NOMO-1 (cell line): Measurements from ENCODE around the gene HOXB9.

Experiments used
- DNase-seq, 2 experiments: peaks; one replicate each; lab custom pipeline; 2025; ENCODE audit not compliant: unreplicated experiment in 2 of 2; lab: John Stamatoyannopoulos, UW

Gene HOXB9

GRCh38 chr17:48599354-48599753, 26.8 kb downstream of the HOXB9 start:
- DNase-seq, result no peak

- DNase-seq, result no peak
These were observed 27.4 kb downstream of the HOXB9 start for GRCh38 chr17:48598736-48599135.

DNA sequence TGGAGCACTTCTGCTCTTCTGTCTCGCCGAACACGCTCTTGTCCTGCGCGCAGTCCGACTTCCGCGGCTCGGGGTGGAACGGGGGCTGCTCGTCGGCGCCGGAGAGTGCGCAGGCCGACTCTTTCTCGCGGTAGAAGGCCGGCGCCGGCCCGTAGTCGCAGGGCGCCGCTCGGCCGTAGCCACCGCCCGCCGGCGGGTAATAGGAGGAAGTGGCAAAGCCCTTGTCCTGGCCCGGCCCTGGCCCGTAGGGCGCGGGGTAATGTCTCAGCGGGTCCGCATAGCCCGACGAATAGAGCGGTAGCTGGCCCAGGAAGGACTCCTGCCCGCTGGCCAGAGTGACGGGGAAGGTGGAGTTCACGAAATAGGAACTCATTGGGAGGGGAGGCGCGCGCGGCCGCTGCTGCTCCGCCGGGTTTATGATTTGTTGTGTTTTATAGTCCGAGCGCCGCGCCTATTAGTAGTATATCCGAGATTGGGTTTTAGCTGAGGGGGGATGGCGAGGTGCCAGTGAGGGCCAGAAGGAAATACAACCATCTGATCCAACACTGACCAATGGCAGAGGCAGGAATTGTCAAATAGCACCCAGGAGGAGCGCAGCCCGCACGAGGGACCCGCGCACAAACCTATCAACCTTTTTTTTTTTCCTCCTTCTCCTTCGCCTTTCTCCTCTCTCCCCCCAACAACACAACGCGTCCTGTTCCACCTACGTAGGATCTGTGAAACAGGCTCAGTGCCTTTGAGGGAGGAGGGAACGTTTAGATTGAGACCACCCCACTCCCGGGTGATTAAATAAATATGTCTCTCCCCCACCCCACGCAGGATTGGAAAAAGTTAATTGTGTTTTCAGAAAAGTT, 28.2 kb downstream of the HOXB9 start:
- peak; percentile 44 to 51 for DNase-seq

GRCh38 chr17:48597528-48597777, 28.7 kb downstream of the HOXB9 start:
- no peak for DNase-seq

GRCh38 chr17:48596735-48597527, 29.2 kb downstream of the HOXB9 start:
- no peak for DNase-seq

DNA sequence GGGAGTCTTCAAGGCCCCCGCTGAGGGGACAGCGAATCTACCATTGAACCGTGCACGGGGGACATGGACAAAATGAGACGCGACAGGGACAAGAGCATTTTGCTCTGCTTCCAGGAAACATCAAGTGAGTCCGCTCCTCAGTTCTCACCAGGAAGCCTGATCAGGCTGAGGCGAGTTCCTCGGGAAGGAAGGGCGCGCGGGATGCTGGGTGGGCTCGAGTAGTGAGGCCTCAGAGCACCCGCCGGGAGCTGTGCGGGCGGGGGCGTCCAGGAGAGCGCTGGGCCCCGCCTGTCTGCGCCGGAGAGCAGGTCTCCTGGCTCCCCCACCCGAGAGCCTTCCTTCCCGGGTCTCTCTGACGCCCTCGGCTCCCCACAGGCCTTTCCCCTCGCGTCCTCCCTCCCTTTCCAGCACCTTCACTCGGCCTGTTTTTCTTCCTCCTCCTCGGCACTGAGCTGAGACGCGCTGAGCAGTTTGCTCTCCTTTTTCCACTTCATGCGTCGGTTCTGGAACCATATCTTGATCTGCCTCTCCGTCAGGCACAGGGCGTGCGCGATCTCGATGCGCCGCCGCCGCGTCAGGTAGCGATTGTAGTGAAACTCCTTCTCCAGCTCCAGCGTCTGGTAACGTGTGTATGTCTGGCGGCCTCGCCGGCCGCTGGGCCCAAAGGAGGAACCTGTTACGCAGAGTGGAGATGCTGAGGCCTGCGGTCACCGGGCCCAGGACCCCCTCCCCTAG, 30.0 kb downstream of the HOXB9 start:
- no peak for DNase-seq

DNA sequence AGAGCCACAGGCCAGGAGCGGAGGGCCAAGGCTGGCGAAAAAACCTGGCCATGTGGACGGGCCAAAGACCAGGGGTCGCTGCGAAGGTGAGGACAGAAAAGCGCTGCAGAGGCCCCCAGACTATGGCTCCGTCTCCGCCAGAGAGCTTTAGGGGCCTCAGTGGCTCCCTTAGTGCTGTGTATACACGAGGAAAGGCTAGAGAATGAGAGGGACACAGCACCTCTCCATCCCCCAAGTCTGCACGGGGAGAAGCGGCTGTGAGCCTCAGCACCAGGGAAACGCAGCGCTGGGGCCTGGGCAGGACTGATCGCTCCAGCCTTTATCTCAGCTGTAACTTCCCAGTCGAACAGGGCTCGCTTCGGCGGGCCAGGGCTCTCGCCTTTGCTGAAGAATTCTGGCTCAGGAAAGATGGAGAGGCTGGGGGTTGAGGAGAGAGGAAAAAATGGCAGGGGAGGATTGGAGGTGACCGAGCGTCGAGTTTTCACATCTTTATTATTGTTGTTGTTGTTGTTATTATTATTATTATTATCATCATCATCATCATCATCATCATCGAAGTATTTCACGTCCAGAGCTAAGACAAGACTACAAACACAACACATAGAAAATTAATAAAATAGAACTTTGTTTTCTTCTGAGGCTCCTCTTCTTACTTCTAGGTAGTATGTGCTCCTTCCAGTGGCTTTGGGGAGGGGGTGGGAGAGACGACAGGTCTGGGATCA, 30.7 kb downstream of the HOXB9 start:
- DNase-seq, result no peak

- DNase-seq, result no peak
These were observed 31.4 kb downstream of the HOXB9 start for GRCh38 chr17:48594538-48595277.

- DNase-seq, result peak; percentile 58 to 74
These were observed 32.2 kb downstream of the HOXB9 start for GRCh38 chr17:48593840-48594537.

- peak in 1 of 2 experiments; percentile 21 for DNase-seq
These were observed 32.9 kb downstream of the HOXB9 start, which contains the start of gene HOXB5 for GRCh38 chr17:48593126-48593829. TSS of gene HOXB5 (minus strand) at chr17:48593779. CDS start at chr17:48593682, 97 bp downstream.

DNA sequence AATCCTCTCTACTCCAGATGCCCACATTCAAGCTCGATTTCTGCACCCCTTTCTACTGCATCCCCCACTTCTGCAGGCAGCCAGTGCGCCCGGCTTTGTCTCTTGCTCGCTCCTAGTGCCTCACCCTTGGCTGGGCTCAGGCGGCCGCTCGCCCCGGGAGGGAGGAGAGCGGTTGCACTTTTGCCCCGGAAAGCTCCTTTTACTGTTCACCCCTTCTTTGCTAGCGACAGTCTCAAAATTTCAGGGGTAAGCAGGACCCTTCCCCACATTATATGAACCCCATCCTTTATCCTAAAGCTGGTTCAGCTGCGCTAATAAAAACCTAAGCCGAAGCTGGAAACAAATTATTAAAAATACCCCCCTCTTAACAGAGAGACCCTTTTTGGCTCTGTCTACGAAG, 33.6 kb downstream of the HOXB9 start:
- no peak for DNase-seq

DNA sequence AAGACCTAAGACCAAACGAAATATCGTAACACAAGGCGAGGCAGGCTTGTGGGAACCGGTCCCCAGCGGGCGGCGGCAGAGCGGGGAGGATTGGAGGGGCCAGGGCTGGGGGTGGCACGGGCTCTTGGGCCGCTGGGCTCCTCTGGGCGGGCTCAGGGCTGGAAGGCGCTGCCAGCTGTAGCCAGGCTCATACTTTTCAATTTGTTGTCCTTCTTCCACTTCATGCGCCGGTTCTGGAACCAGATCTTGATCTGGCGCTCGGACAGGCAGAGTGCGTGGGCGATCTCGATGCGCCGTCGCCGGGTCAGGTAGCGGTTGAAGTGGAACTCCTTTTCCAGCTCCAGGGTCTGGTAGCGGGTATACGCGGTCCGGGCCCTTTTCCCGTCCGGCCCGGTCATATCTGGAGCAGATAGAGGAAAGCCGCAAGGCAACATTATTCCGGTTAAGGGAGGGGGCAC, 34.1 kb downstream of the HOXB9 start:
- no peak for DNase-seq

- DNase-seq, result no peak
These were observed 34.7 kb downstream of the HOXB9 start for GRCh38 chr17:48591255-48592056.

GRCh38 chr17:48590607-48591161, 35.5 kb downstream of the HOXB9 start:
- DNase-seq, result no peak

GRCh38 chr17:48589831-48590606, 36.1 kb downstream of the HOXB9 start, which contains the start of gene HOXB3:
TSS of gene HOXB3 (minus strand) at chr17:48590241. CDS start at chr17:48552474, 37,767 bp downstream.
- DNase-seq, result no peak

DNA sequence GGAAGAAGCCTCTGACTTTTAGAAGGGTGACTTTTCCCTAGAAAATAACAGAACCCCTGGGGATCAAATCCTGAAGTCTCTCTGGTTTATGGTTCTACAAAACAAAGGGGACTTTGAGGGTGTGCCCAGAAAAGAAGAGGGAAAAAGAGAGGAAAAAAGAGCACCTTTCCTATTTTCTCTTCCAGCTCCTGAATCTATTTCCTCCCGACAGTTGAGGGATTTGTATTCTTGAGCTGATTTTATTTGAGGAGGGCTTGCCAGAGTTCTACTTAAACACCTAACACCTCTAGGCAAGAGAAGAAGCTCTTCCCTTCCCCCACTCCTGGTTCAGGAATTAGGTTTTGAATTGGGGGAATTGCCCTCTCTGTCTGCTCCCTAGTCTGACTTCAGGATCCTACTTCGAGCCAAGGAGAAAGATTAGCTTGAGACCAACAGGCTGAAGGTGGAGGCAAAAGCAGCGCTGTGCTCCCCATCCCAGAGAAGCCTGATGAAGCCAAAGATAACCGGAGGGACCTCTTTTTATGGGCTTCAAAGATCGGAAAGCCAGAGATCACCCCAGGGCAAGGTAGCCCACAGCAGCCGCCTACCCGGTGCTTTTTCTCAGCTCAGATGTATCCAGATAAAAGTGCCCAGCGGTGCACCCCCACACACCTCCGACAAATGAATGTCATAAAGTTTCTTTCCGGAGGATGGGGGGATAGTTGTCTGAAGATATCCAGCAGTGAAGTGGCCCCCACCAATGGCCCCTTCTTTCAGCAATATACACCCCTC, 36.9 kb downstream of the HOXB9 start:
- DNase-seq, result no peak
